Measurements from ENCODE around the gene SLC6A12. TPM values are rescaled to one million over a fixed set of nuclear protein-coding genes. Genes with fewer than 3 reads are reported as not detected.

Gene SLC6A12
- 0.17 TPM for polyA plus RNA-seq (2012; ENCODE audit: missing spikeins)

GRCh38 chr12:214003-214741, at the start of gene SLC6A12:
SLC6A12 (minus strand) TSS chr12:214157; CDS start chr12:209986, 4,171 bp downstream.
- FAIRE-seq (no peak), DNase-seq (ENCODE audit: insufficient read length) (no peak)
- TF ChIP-seq POLR2AphosphoS5 (IDR thresholded peaks at IDR 0.05; ENCODE audit: low read depth, low read length) (no peak), TAF1 (IDR thresholded peaks at IDR 0.05; ENCODE audit: borderline replicate concordance, low read depth, low read length) (no peak), POLR2A (IDR thresholded peaks at IDR 0.05; ENCODE audit: low read depth, low read length) (no peak)

- TF ChIP-seq POLR2A (IDR thresholded peaks at IDR 0.05; ENCODE audit: low read depth, low read length) (no peak), TAF1 (IDR thresholded peaks at IDR 0.05; ENCODE audit: borderline replicate concordance, low read depth, low read length) (no peak), POLR2AphosphoS5 (IDR thresholded peaks at IDR 0.05; ENCODE audit: low read depth, low read length) (no peak)
- DNase-seq (ENCODE audit: insufficient read length) (no peak), FAIRE-seq (no peak)
Observed at GRCh38 chr12:263574-263973, 49.6 kb upstream of the SLC6A12 start.

DNA sequence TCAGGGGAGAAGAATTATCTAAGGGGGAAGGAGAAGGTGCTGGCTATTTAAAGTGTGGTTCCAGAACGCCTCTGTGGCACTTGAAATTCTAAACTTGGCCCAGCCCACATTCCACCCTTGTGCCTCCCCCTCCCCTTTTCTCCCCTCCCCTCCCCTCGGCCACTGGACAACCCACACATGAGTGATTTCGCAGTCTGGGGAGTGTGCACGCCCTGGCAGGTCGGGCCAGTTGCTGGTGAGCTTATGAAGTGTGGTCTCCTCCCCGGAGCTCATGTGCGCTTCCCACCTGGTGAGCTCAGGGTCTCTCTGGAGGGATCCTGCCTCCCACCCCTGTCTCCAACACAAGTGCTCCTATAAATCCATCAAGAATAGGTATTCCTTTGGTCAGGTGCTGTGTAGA, 48.9 kb upstream of the SLC6A12 start, which contains the start of gene SLC6A13:
TSS of gene SLC6A13 (minus strand) at position 20 of the 400 bp plus-strand sequence. CDS start 2,784 bp downstream, outside the sequence.
- TF ChIP-seq TAF1 (IDR thresholded peaks at IDR 0.05; ENCODE audit: borderline replicate concordance, low read depth, low read length), result no peak
- no peak for TF ChIP-seq POLR2AphosphoS5 (IDR thresholded peaks at IDR 0.05; ENCODE audit: low read depth, low read length)
- TF ChIP-seq POLR2A (IDR thresholded peaks at IDR 0.05; ENCODE audit: low read depth, low read length), result no peak
- no peak for FAIRE-seq
- no peak for DNase-seq (ENCODE audit: insufficient read length)

DNA sequence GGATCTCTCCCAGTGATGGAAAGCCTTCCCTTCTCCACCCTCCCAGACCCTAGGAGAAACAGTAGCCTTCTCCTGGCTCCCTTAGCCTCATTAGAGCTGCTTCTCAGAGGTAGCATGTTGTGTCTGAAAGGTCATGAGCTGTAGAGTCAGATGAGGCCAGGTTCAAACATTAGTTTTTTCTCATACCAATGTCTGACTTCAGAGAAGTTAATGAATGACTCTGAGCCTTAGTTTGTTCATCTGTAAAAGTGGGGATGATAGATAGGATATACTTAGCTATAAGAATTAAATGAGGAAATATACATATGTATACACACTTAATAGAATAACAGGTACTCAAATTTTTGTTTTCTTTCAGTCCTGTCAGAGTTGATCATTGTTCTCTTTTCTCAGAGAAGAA, 48.2 kb upstream of the SLC6A12 start:
- TF ChIP-seq POLR2A (IDR thresholded peaks at IDR 0.05; ENCODE audit: low read depth, low read length), result no peak
- TF ChIP-seq TAF1 (IDR thresholded peaks at IDR 0.05; ENCODE audit: borderline replicate concordance, low read depth, low read length), result no peak
- TF ChIP-seq POLR2AphosphoS5 (IDR thresholded peaks at IDR 0.05; ENCODE audit: low read depth, low read length), result no peak
- DNase-seq (ENCODE audit: insufficient read length), result no peak
- no peak for FAIRE-seq

- TF ChIP-seq TAF1 (IDR thresholded peaks at IDR 0.05; ENCODE audit: borderline replicate concordance, low read depth, low read length), result no peak
- no peak for TF ChIP-seq POLR2AphosphoS5 (IDR thresholded peaks at IDR 0.05; ENCODE audit: low read depth, low read length)
- DNase-seq (ENCODE audit: insufficient read length), result no peak
- FAIRE-seq, result no peak
Observed at GRCh38 chr12:257521-258321, 43.8 kb upstream of the SLC6A12 start.

DNA sequence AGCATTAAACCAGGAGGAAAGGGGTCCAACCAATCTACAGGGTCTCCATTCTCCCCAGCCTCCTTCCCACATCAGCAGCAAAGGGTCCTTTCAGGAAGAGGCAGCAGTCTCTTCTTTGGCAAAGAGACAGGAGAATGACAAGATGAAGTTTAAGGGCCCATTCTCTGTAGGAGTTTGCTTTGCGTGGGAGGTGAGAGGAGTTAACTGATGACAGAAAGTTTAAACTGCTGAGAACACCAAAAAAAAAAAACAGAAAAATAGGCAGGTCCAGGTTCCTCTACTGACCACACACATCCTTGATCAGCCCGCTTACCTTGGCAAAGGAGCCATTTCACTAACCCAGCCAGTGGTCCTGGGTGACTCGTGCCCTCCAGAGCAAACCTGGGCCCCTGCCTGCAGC, 43.0 kb upstream of the SLC6A12 start:
- no peak for TF ChIP-seq POLR2AphosphoS5 (IDR thresholded peaks at IDR 0.05; ENCODE audit: low read depth, low read length)
- DNase-seq (ENCODE audit: insufficient read length) (no peak), FAIRE-seq (no peak)

- FAIRE-seq, result no peak
- no peak for DNase-seq (ENCODE audit: insufficient read length)
- no peak for TF ChIP-seq POLR2A (IDR thresholded peaks at IDR 0.05; ENCODE audit: low read depth, low read length)
- no peak for TF ChIP-seq TAF1 (IDR thresholded peaks at IDR 0.05; ENCODE audit: borderline replicate concordance, low read depth, low read length)
- no peak for TF ChIP-seq POLR2AphosphoS5 (IDR thresholded peaks at IDR 0.05; ENCODE audit: low read depth, low read length)
Observed at GRCh38 chr12:256225-256624, 42.3 kb upstream of the SLC6A12 start.

DNA sequence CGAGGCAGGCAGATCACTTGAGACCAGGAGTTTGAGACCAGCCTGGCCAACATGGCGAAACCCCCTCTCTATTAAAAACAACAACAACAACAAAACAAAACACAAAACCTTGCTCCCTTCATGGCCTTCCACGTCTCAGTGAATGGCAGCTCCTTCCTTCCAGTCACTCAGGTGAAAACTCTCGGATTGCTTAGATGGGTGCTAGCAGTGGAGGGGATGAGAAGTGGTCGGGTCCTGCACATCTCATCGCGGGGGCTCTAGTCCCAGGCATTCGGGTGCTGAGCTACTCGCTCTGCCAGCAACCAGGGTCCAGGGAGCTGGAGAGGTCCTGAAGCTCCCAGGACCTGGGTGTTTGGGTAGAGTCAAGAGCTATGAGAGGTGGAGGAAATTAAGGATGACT, 41.0 kb upstream of the SLC6A12 start:
- TF ChIP-seq POLR2AphosphoS5 (IDR thresholded peaks at IDR 0.05; ENCODE audit: low read depth, low read length) (no peak), TAF1 (IDR thresholded peaks at IDR 0.05; ENCODE audit: borderline replicate concordance, low read depth, low read length) (no peak), POLR2A (IDR thresholded peaks at IDR 0.05; ENCODE audit: low read depth, low read length) (no peak)
- DNase-seq (ENCODE audit: insufficient read length), result no peak
- no peak for FAIRE-seq

GRCh38 chr12:254039-254438, 40.1 kb upstream of the SLC6A12 start:
- FAIRE-seq (no peak), DNase-seq (ENCODE audit: insufficient read length) (no peak)
- TF ChIP-seq POLR2AphosphoS5 (IDR thresholded peaks at IDR 0.05; ENCODE audit: low read depth, low read length) (no peak), TAF1 (IDR thresholded peaks at IDR 0.05; ENCODE audit: borderline replicate concordance, low read depth, low read length) (no peak), POLR2A (IDR thresholded peaks at IDR 0.05; ENCODE audit: low read depth, low read length) (no peak)

DNA sequence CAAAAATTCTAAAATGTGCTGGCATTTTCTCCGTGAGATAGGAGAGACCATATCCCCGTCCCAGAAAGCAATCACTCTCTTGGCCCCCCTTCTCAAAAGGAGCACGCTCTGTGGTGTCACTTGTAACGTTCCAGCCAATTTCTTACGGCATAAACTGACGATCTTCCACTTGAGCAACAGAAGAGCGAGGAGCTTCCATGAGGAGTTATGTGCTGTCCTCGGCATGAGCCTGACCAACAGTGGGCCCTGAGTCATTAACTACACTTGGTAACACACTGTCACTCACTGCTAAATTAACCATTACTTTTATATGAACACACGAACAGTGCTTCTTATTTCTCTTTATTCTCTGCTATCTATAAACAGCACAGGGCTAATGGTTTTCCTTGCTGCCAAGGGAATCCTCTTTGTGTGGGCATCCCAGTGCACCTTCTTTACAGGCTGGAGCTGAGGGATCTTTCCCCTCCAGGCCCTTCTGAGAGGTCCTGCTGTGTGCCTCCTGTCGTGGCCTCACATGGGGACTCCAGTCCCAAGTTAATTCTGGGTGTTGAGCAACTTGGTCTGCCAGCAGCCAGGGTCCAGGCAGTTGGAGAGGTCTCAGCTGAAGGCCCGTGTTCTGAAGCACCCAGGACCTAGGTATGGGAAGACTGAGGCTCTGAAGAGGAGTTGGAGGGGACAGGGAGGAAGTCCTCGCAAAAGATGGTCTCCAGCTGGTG, 39.3 kb upstream of the SLC6A12 start:
- DNase-seq (ENCODE audit: insufficient read length) (no peak), FAIRE-seq (no peak)
- TF ChIP-seq POLR2AphosphoS5 (IDR thresholded peaks at IDR 0.05; ENCODE audit: low read depth, low read length) (no peak), POLR2A (IDR thresholded peaks at IDR 0.05; ENCODE audit: low read depth, low read length) (no peak), TAF1 (IDR thresholded peaks at IDR 0.05; ENCODE audit: borderline replicate concordance, low read depth, low read length) (no peak)

DNA sequence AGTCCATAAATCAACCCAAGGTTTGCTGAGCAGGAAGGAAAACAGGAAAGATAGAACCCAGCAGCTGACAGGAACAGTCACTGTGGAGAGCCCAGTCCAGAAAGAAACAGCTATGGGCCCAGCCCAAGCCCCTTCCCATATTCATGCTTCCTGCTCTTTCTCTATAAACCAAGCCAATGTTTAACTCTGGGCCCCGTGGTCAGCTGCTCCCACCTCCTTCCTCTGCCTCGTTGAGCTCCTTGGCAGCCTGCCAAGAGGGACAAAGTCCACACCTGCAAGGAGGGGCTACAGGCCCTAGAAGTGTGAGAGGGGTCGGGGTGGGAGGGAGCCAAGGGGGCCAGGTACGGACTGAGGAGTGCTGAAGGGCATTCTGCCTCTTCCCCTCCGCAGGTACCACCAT, 38.7 kb upstream of the SLC6A12 start:
- DNase-seq (ENCODE audit: insufficient read length) (no peak), FAIRE-seq (no peak)
- TF ChIP-seq POLR2A (IDR thresholded peaks at IDR 0.05; ENCODE audit: low read depth, low read length) (no peak), POLR2AphosphoS5 (IDR thresholded peaks at IDR 0.05; ENCODE audit: low read depth, low read length) (no peak), TAF1 (IDR thresholded peaks at IDR 0.05; ENCODE audit: borderline replicate concordance, low read depth, low read length) (no peak)

All from GM12892 (cell line).